HepG2 (cell line): ENCODE measurements around the gene AGER. TPM values are rescaled to one million over a fixed set of nuclear protein-coding genes. Genes with fewer than 3 reads are reported as not detected.
A peak's percentile ranks its signal among the peaks of the same experiment; 100 is the strongest.

Experiments
- AHR ChIP-seq: IDR thresholded peaks from 2 replicates; pipeline ENCODE4 v1.6.1; 2018; ENCODE audit warnings: missing genetic modification reagents, missing compliant biosample characterization
- ATF3 ChIP-seq: sonication (generic); formaldehyde crosslinking; IDR thresholded peaks from 2 replicates; pipeline ENCODE4 v1.4.0; 2020; ENCODE audit warnings: missing genetic modification reagents
- ATF5 ChIP-seq: sonication (generic); formaldehyde crosslinking; IDR thresholded peaks from 2 replicates; pipeline ENCODE4 v1.4.0; 2020; ENCODE audit warnings: mild to moderate bottlenecking, low read depth, missing genetic modification reagents
- CAMTA2 ChIP-seq: sonication (generic); formaldehyde crosslinking; IDR thresholded peaks from 2 replicates; pipeline ENCODE4 v1.4.0; 2020; ENCODE audit warnings: mild to moderate bottlenecking, missing genetic modification reagents, borderline replicate concordance
- CCAR2 ChIP-seq: fragments of 200-400 bp; formaldehyde crosslinking; optimal IDR thresholded peaks from 2 replicates; pipeline ENCODE3; 2018; ENCODE audit warnings: low read depth, mild to moderate bottlenecking, low read length, moderate library complexity
- GATAD1 ChIP-seq: IDR thresholded peaks from 2 replicates; pipeline ENCODE4 v1.6.1; 2016; ENCODE audit warnings: missing genetic modification reagents, missing compliant biosample characterization
- HBP1 ChIP-seq: IDR thresholded peaks from 2 replicates; pipeline ENCODE4 v1.6.1; 2016; ENCODE audit warnings: low read depth, control low read depth
- HNRNPUL1 ChIP-seq: fragments of 200-400 bp; formaldehyde crosslinking; IDR thresholded peaks from 2 replicates; pipeline ENCODE4 v1.6.1; 2017; ENCODE audit warnings: low read depth, mild to moderate bottlenecking, low read length, moderate library complexity
- JUN ChIP-seq: sonication (generic); formaldehyde crosslinking; IDR thresholded peaks from 2 replicates; pipeline ENCODE4 v1.4.0; 2020; ENCODE audit warnings: mild to moderate bottlenecking, missing genetic modification reagents
- KDM5A ChIP-seq: fragments of 200-600 bp; sonication (generic); IDR thresholded peaks from 2 replicates; pipeline ENCODE4 v1.7.0; 2018; ENCODE audit warnings: antibody characterized with exemption, mild to moderate bottlenecking, low read length, borderline replicate concordance
- MEIS2 ChIP-seq: sonication (generic); formaldehyde crosslinking; IDR thresholded peaks from 2 replicates; pipeline ENCODE4 v1.9.0; 2021; ENCODE audit warnings: mild to moderate bottlenecking, missing genetic modification reagents
- MZF1 ChIP-seq: sonication (generic); formaldehyde crosslinking; IDR thresholded peaks from 2 replicates; pipeline ENCODE4 v1.8.1; 2023; ENCODE audit warnings: mild to moderate bottlenecking, missing genetic modification reagents, borderline replicate concordance
- SATB2 ChIP-seq: sonication (generic); formaldehyde crosslinking; IDR thresholded peaks from 2 replicates; pipeline ENCODE4 v1.5.0; 2020; ENCODE audit warnings: missing genetic modification reagents
- SP4 ChIP-seq: sonication (generic); formaldehyde crosslinking; IDR thresholded peaks from 2 replicates; pipeline ENCODE4 v1.8.1; 2023; ENCODE audit warnings: mild to moderate bottlenecking, missing genetic modification reagents
- SYNCRIP ChIP-seq: fragments of 200-400 bp; formaldehyde crosslinking; IDR thresholded peaks from 2 replicates; pipeline ENCODE4 v1.6.1; 2018; ENCODE audit warnings: mild to moderate bottlenecking, low read depth, low read length; ENCODE audit not compliant: insufficient read depth
- ZBTB20 ChIP-seq: sonication (generic); formaldehyde crosslinking; IDR thresholded peaks from 2 replicates; pipeline ENCODE4 v1.8.1; 2023; ENCODE audit warnings: missing genetic modification reagents, low read depth, mild to moderate bottlenecking, borderline replicate concordance
- ZBTB21 ChIP-seq: sonication (generic); formaldehyde crosslinking; IDR thresholded peaks from 2 replicates; pipeline ENCODE4 v1.4.0; 2020; ENCODE audit warnings: missing genetic modification reagents
- ZNF292 ChIP-seq: sonication (generic); formaldehyde crosslinking; IDR thresholded peaks from 2 replicates; pipeline ENCODE4 v1.8.1; 2022; ENCODE audit warnings: mild to moderate bottlenecking, low read depth, missing genetic modification reagents, borderline replicate concordance
- ZNF547 ChIP-seq: sonication (generic); formaldehyde crosslinking; IDR thresholded peaks from 2 replicates; pipeline ENCODE4 v1.5.1; 2020; ENCODE audit warnings: mild to moderate bottlenecking, missing genetic modification reagents
- ZNF577 ChIP-seq: sonication (generic); formaldehyde crosslinking; IDR thresholded peaks from 2 replicates; pipeline ENCODE4 v1.4.0; 2020; ENCODE audit warnings: mild to moderate bottlenecking, low read depth, missing genetic modification reagents, borderline replicate concordance
- ZNF772 ChIP-seq: sonication (generic); formaldehyde crosslinking; IDR thresholded peaks from 2 replicates; pipeline ENCODE4 v1.5.0; 2020; ENCODE audit warnings: mild to moderate bottlenecking, missing genetic modification reagents
- polyA plus RNA-seq, 8 experiments: library from polyadenylated mRNA; depleted of rRNA in 3 of 8; stranded (reverse) in 7 of 8; unstranded in 1 of 8; fragments of >200 nt; fragmentation: Illumina TruSeq in 4 of 8; extraction: Trizol in 4 of 8; gene quantifications; 2 replicates each; pipeline versions ENCODE4 v1.2.1 to v1.2.3, GENCODE V29; 2011 to 2016; ENCODE audit warnings: low read depth in 4 of 8, missing spikeins in 1 of 8, mixed read lengths in 1 of 8; ENCODE audit not compliant: insufficient read depth in 1 of 8
- total RNA-seq, 5 experiments: library from RNA; depleted of rRNA; stranded (reverse); fragments of >200 nt; fragmentation: Illumina TruSeq; extraction: Trizol; gene quantifications; 2 replicates each; pipeline ENCODE4 v1.2.3, GENCODE V29; 2016; ENCODE audit warnings: low read depth in 1 of 5
- TF ChIP-seq, protein P1 (sequence below): sonication (generic); formaldehyde crosslinking; IDR thresholded peaks from 2 replicates; pipeline ENCODE4 v1.9.0; 2022; ENCODE audit warnings: missing genetic modification reagents, mild to moderate bottlenecking, borderline replicate concordance
- TF ChIP-seq, protein P2 (sequence below): sonication (generic); formaldehyde crosslinking; IDR thresholded peaks from 2 replicates; pipeline ENCODE4 v1.4.0; 2020; ENCODE audit warnings: missing genetic modification reagents

The AGER gene
- total and polyA plus RNA-seq, 2 of the 13 experiments (the other 11 are each of a cell fraction or from before 2014, with no cell fraction given), result 1.9 to 5.1 TPM

GRCh38 chr6:32194825-32195651 lies 11.0 kb upstream of the AGER start (continued):
- TF ChIP-seq, protein P1, sequence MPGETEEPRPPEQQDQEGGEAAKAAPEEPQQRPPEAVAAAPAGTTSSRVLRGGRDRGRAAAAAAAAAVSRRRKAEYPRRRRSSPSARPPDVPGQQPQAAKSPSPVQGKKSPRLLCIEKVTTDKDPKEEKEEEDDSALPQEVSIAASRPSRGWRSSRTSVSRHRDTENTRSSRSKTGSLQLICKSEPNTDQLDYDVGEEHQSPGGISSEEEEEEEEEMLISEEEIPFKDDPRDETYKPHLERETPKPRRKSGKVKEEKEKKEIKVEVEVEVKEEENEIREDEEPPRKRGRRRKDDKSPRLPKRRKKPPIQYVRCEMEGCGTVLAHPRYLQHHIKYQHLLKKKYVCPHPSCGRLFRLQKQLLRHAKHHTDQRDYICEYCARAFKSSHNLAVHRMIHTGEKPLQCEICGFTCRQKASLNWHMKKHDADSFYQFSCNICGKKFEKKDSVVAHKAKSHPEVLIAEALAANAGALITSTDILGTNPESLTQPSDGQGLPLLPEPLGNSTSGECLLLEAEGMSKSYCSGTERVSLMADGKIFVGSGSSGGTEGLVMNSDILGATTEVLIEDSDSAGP (CRISPR knock-in tag), result no peak; the same call in 1 of the 2 replicates
- TF ChIP-seq ZNF577 (no peak), SATB2 (CRISPR knock-in tag) (no peak), ATF3 (no peak), MEIS2 (CRISPR knock-in tag) (no peak), AHR (CRISPR knock-in tag) (no peak), CAMTA2 (no peak), CCAR2 (no peak), MZF1 (CRISPR knock-in tag) (no peak), ATF5 (no peak; the same call in 1 of the 2 replicates), ZNF772 (CRISPR knock-in tag) (no peak; the same call in 1 of the 2 replicates), HBP1 (CRISPR knock-in tag) (no peak), ZBTB21 (CRISPR knock-in tag) (no peak), JUN (CRISPR knock-in tag) (no peak), HNRNPUL1 (no peak), KDM5A (0 out of 2 replicates have a peak, but pooled peaks have one; percentile 61), GATAD1 (no peak), ZNF547 (CRISPR knock-in tag) (no peak), SYNCRIP (no peak), ZNF292 (CRISPR knock-in tag) (no peak), ZBTB20 (no peak), SP4 (CRISPR knock-in tag) (no peak)
- TF ChIP-seq, protein P2, sequence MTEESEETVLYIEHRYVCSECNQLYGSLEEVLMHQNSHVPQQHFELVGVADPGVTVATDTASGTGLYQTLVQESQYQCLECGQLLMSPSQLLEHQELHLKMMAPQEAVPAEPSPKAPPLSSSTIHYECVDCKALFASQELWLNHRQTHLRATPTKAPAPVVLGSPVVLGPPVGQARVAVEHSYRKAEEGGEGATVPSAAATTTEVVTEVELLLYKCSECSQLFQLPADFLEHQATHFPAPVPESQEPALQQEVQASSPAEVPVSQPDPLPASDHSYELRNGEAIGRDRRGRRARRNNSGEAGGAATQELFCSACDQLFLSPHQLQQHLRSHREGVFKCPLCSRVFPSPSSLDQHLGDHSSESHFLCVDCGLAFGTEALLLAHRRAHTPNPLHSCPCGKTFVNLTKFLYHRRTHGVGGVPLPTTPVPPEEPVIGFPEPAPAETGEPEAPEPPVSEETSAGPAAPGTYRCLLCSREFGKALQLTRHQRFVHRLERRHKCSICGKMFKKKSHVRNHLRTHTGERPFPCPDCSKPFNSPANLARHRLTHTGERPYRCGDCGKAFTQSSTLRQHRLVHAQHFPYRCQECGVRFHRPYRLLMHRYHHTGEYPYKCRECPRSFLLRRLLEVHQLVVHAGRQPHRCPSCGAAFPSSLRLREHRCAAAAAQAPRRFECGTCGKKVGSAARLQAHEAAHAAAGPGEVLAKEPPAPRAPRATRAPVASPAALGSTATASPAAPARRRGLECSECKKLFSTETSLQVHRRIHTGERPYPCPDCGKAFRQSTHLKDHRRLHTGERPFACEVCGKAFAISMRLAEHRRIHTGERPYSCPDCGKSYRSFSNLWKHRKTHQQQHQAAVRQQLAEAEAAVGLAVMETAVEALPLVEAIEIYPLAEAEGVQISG, result no peak
